ENCODE data around the gene MISP3. TPM values are rescaled to one million over a fixed set of nuclear protein-coding genes. Genes with fewer than 3 reads are reported as not detected.

The MISP3 gene
- total RNA-seq, 1 donor from 2014 or later: 0.98 TPM

GRCh38 chr19:14088634-14089411 is 16.2 kb downstream of the MISP3 start:
- H3K27ac Mint-ChIP-seq: peak overlapping the region; percentile 86

GRCh38 chr19:14089412-14089661 is 16.8 kb downstream of the MISP3 start:
- TF ChIP-seq, protein P1, sequence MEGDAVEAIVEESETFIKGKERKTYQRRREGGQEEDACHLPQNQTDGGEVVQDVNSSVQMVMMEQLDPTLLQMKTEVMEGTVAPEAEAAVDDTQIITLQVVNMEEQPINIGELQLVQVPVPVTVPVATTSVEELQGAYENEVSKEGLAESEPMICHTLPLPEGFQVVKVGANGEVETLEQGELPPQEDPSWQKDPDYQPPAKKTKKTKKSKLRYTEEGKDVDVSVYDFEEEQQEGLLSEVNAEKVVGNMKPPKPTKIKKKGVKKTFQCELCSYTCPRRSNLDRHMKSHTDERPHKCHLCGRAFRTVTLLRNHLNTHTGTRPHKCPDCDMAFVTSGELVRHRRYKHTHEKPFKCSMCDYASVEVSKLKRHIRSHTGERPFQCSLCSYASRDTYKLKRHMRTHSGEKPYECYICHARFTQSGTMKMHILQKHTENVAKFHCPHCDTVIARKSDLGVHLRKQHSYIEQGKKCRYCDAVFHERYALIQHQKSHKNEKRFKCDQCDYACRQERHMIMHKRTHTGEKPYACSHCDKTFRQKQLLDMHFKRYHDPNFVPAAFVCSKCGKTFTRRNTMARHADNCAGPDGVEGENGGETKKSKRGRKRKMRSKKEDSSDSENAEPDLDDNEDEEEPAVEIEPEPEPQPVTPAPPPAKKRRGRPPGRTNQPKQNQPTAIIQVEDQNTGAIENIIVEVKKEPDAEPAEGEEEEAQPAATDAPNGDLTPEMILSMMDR (IDR thresholded peaks at IDR 0.05; ENCODE audit: unreplicated experiment): no peak
- no peak for DNase-seq (ENCODE audit: low spot score in 2 of 2, unreplicated experiment in 2 of 2)
- Mint-ChIP-seq H3K4me1 (peaks cover 14% of the 10 kb centered on the region), H3K36me3 (peaks cover 20% of the 10 kb centered on the region), H3K9me3 (no peaks in the 10 kb centered on the region), H3K27ac (peak overlapping the region; percentile 86), H3K27me3 (ENCODE audit: low read depth) (no peaks in the 10 kb centered on the region), H3K4me3 (peak overlapping the region; percentile 78)

More at GRCh38 chr19:14088634-14089411, 16.2 kb downstream of the MISP3 start:
- Mint-ChIP-seq H3K36me3 (peaks cover 20% of the 10 kb centered on the region), H3K4me1 (peaks cover 14% of the 10 kb centered on the region), H3K27me3 (ENCODE audit: low read depth) (no peaks in the 10 kb centered on the region), H3K9me3 (no peaks in the 10 kb centered on the region), H3K4me3 (peak overlapping the region; percentile 78)
- TF ChIP-seq, protein P1 (IDR thresholded peaks at IDR 0.05; ENCODE audit: unreplicated experiment): no peak
- no peak for DNase-seq (ENCODE audit: low spot score in 2 of 2, unreplicated experiment in 2 of 2)

- Mint-ChIP-seq H3K4me3 (peak overlapping the region; percentile 78), H3K9me3 (peaks cover 4% of the 10 kb centered on the region), H3K36me3 (peaks cover 24% of the 10 kb centered on the region), H3K27me3 (ENCODE audit: low read depth) (no peaks in the 10 kb centered on the region), H3K27ac (peak overlapping the region; percentile 86), H3K4me1 (peaks cover 14% of the 10 kb centered on the region)
- DNase-seq (ENCODE audit: low spot score in 2 of 2, unreplicated experiment in 2 of 2): peak; percentile 63 to 69
- TF ChIP-seq, protein P1 (IDR thresholded peaks at IDR 0.05; ENCODE audit: unreplicated experiment): peak; percentile 24
Observed at GRCh38 chr19:14089662-14090508, 17.3 kb downstream of the MISP3 start.

GRCh38 chr19:14090509-14091080 is 18.0 kb downstream of the MISP3 start, which contains the start of gene SAMD1:
SAMD1 (minus strand) TSS chr19:14090751.
- peaks cover 22% of the 10 kb centered on the region for H3K36me3 Mint-ChIP-seq
- H3K9me3 Mint-ChIP-seq: peaks cover 4% of the 10 kb centered on the region
- H3K27me3 Mint-ChIP-seq (ENCODE audit: low read depth): no peaks in the 10 kb centered on the region
- DNase-seq (ENCODE audit: low spot score in 2 of 2, unreplicated experiment in 2 of 2): peak; percentile 78 to 86
- TF ChIP-seq, protein P1 (IDR thresholded peaks at IDR 0.05; ENCODE audit: unreplicated experiment): no peak
- H3K4me1 Mint-ChIP-seq: peaks cover 14% of the 10 kb centered on the region
- H3K27ac Mint-ChIP-seq: peak within 1 kb of the TSS; percentile 99
- H3K4me3 Mint-ChIP-seq: peak within 1 kb of the TSS; percentile 97

DNA sequence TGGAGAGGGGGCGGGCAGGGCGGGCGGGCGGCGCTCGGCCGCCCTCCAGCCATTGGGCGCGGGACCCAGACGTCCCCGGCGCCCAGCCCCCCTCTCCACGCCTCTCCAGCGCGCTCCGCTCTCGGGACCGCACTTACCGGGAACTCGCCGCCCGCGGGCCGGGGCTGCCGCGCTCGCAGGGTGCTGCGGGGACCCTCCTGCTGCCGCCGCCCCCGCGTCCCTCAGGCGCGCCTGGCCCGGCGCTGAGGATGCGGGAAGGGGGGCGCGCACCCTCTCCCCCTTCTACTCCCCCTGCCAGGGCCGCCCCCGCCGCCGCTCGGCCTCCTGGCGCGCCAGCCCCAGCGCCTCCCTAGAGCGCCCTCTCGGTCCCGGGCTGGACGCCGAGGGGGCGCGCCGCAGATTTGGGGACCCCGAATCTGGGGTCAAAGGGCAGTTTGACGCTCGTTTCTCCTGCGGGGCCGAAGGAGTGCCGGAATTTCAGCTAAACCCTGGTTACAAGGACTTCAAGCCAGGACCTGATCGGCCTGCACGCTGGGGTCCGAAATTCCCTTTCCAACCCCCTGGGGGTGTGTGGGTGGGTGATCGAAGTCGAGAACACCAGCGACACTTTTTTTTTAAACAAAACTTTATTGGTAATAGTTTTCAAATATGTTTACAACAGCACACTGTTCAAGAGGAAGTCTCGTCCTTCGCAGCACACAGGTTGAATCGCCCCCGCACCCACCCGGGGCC is 18.7 kb downstream of the MISP3 start:
- DNase-seq (ENCODE audit: low spot score in 2 of 2, unreplicated experiment in 2 of 2): peak; percentile 70 to 77
- TF ChIP-seq, protein P1 (IDR thresholded peaks at IDR 0.05; ENCODE audit: unreplicated experiment): no peak
- H3K36me3 Mint-ChIP-seq: peaks cover 22% of the 10 kb centered on the region
- peaks cover 14% of the 10 kb centered on the region for H3K4me1 Mint-ChIP-seq
- peak overlapping the region; percentile 97 for H3K4me3 Mint-ChIP-seq
- peaks cover 4% of the 10 kb centered on the region for H3K9me3 Mint-ChIP-seq
- H3K27me3 Mint-ChIP-seq (ENCODE audit: low read depth): no peaks in the 10 kb centered on the region
- peak overlapping the region; percentile 99 for H3K27ac Mint-ChIP-seq
